GM12878 (cell line): ENCODE results near the gene TCF12. TPM values are rescaled to one million over a fixed set of nuclear protein-coding genes. Genes with fewer than 3 reads are reported as not detected.

Experiments
- BMI1 ChIP-seq: fragments of 450-650 bp; IDR thresholded peaks from 2 replicates; pipeline ENCODE4 v1.6.1; 2016; ENCODE audit warnings: mild to moderate bottlenecking, moderate library complexity, borderline replicate concordance
- FOS ChIP-seq: IDR thresholded peaks from 3 replicates; pipeline ENCODE4 v1.6.1; 2011; ENCODE audit warnings: borderline replicate concordance; ENCODE audit not compliant: insufficient read length; ENCODE audit errors: extremely low read depth
- GATAD2B ChIP-seq: fragments of 450-650 bp; conservative IDR thresholded peaks from 2 replicates; pipeline ENCODE4 v1.6.1; 2017; ENCODE audit warnings: low read depth, mild to moderate bottlenecking, moderate library complexity
- NBN ChIP-seq: fragments of 450-650 bp; IDR thresholded peaks from 2 replicates; pipeline ENCODE4 v1.6.1; 2016
- TCF12 ChIP-seq: IDR thresholded peaks from 2 replicates; pipeline ENCODE4 v1.6.1; 2011; ENCODE audit warnings: low read depth, mild to moderate bottlenecking, low read length
- polyA plus RNA-seq, 11 experiments: library from polyadenylated mRNA; depleted of rRNA in 4 of 11; unstranded in 6 of 11; stranded (reverse) in 5 of 11; fragments of >200 nt; fragmentation: Nextera tagmentation in 4 of 11; fragmentation: Illumina TruSeq in 1 of 11; extraction: Ambion mirVana in 4 of 11; extraction: Trizol in 1 of 11; gene quantifications; 1 replicate in 1 of 11; 2 replicates in 10 of 11; pipeline versions ENCODE4 v1.2.1 to v1.2.3, GENCODE V29; 2011 to 2016; ENCODE audit warnings: inconsistent platforms in 2 of 11, missing spikeins in 2 of 11, low read depth in 1 of 11
- total RNA-seq, 4 experiments: library from RNA; depleted of rRNA in 3 of 4; stranded (reverse); fragments of >200 nt in 3 of 4; fragmentation: Illumina TruSeq in 1 of 4; extraction: Trizol in 1 of 4; gene quantifications; 2 replicates each; pipeline versions ENCODE4 v1.2.1 to v1.2.3, GENCODE V29; 2013 to 2021
- TF ChIP-seq, protein P1 (sequence below): fragments of 450-650 bp; formaldehyde crosslinking; IDR thresholded peaks from 2 replicates; pipeline ENCODE4 v1.4.0; 2020; ENCODE audit warnings: mild to moderate bottlenecking, moderate library complexity
- TF ChIP-seq, protein P2 (sequence below): IDR thresholded peaks from 2 replicates; pipeline ENCODE4 v1.6.1; 2011; ENCODE audit warnings: low read depth, low read length, improper control_type of control experiment, borderline replicate concordance
- TF ChIP-seq, protein P3 (sequence below): fragments of 450-650 bp; IDR thresholded peaks from 2 replicates; pipeline ENCODE4 v1.6.1; 2017; ENCODE audit warnings: mild to moderate bottlenecking, low read depth, inconsistent platforms; ENCODE audit not compliant: poor library complexity, severe bottlenecking

The TCF12 gene
- total and polyA plus RNA-seq, 10 of the 15 experiments (the other 5 are each of a cell fraction or from before 2014, with no cell fraction given), result 8.2 to 70.9 (median 49.5) TPM

DNA sequence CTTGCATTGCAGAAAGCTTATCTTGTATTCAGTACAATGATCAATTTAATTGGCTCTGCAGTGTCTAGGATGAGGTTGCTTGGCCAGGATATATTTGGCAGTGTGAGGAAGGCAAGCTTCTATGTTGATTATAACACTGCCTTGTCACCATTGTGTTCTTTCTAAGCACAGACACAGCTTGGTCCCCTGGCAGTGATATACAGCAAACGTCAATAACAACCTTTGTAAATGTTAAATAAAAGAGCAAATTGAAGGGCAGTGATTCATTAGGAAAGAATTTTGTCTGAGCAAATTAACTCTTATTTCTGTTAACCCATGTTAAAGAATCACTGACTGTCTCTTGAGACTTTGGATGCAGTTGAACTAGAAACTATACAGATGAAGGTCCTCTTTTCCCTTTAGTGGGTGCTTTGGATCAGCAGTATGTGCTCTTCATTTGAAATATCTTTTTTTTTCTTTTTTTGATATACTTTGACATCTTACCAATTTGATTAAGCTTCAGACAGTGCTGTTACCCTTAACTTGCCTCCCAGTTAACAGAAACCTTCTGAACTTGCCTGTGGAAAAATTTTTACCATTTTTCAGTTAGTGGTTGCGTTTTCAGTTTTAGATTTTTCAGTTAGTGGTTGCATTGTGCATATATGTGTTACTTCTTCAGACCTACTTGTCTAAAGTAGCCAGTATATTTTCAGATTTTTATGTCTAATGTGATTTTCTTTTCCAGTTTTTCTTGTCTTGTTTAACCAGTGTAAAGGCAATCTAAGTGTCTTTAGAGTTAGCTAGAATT lies 199.8 kb downstream of the TCF12 start (continued):
- TF ChIP-seq, protein P1, sequence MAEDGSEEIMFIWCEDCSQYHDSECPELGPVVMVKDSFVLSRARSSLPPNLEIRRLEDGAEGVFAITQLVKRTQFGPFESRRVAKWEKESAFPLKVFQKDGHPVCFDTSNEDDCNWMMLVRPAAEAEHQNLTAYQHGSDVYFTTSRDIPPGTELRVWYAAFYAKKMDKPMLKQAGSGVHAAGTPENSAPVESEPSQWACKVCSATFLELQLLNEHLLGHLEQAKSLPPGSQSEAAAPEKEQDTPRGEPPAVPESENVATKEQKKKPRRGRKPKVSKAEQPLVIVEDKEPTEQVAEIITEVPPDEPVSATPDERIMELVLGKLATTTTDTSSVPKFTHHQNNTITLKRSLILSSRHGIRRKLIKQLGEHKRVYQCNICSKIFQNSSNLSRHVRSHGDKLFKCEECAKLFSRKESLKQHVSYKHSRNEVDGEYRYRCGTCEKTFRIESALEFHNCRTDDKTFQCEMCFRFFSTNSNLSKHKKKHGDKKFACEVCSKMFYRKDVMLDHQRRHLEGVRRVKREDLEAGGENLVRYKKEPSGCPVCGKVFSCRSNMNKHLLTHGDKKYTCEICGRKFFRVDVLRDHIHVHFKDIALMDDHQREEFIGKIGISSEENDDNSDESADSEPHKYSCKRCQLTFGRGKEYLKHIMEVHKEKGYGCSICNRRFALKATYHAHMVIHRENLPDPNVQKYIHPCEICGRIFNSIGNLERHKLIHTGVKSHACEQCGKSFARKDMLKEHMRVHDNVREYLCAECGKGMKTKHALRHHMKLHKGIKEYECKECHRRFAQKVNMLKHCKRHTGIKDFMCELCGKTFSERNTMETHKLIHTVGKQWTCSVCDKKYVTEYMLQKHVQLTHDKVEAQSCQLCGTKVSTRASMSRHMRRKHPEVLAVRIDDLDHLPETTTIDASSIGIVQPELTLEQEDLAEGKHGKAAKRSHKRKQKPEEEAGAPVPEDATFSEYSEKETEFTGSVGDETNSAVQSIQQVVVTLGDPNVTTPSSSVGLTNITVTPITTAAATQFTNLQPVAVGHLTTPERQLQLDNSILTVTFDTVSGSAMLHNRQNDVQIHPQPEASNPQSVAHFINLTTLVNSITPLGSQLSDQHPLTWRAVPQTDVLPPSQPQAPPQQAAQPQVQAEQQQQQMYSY (CRISPR knock-in tag), result no peak
- TF ChIP-seq, protein P2, sequence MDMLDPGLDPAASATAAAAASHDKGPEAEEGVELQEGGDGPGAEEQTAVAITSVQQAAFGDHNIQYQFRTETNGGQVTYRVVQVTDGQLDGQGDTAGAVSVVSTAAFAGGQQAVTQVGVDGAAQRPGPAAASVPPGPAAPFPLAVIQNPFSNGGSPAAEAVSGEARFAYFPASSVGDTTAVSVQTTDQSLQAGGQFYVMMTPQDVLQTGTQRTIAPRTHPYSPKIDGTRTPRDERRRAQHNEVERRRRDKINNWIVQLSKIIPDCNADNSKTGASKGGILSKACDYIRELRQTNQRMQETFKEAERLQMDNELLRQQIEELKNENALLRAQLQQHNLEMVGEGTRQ, result no peak
- TF ChIP-seq TCF12, result no peak
- no peak for TF ChIP-seq BMI1
- no peak for TF ChIP-seq NBN
- TF ChIP-seq FOS, result no peak
- TF ChIP-seq, protein P3, sequence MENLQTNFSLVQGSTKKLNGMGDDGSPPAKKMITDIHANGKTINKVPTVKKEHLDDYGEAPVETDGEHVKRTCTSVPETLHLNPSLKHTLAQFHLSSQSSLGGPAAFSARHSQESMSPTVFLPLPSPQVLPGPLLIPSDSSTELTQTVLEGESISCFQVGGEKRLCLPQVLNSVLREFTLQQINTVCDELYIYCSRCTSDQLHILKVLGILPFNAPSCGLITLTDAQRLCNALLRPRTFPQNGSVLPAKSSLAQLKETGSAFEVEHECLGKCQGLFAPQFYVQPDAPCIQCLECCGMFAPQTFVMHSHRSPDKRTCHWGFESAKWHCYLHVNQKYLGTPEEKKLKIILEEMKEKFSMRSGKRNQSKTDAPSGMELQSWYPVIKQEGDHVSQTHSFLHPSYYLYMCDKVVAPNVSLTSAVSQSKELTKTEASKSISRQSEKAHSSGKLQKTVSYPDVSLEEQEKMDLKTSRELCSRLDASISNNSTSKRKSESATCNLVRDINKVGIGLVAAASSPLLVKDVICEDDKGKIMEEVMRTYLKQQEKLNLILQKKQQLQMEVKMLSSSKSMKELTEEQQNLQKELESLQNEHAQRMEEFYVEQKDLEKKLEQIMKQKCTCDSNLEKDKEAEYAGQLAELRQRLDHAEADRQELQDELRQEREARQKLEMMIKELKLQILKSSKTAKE, result peak; percentile 43
- TF ChIP-seq GATAD2B, result no peak
- TF ChIP-seq, all 136 proteins: peak for 6
